ENCODE results near the gene IRF2BP1. TPM values are rescaled to one million over a fixed set of nuclear protein-coding genes. Genes with fewer than 3 reads are reported as not detected.
A peak's percentile ranks its signal among the peaks of the same experiment; 100 is the strongest.

The IRF2BP1 gene
- total and polyA plus RNA-seq, 2 of the 13 experiments (the other 11 are each of a cell fraction or from before 2014, with no cell fraction given) = 4.3 to 14.3 TPM

- TF ChIP-seq GLMP (CRISPR knock-in tag; IDR thresholded peaks at IDR 0.05; ENCODE audit: borderline replicate concordance) (no peak), ZBTB33 (CRISPR knock-in tag; IDR thresholded peaks at IDR 0.05) (peak; percentile 79), ZNF75D (CRISPR knock-in tag; IDR thresholded peaks at IDR 0.05; ENCODE audit: borderline replicate concordance) (no peak), ZNF543 (CRISPR knock-in tag; IDR thresholded peaks at IDR 0.05) (peak; percentile 26; the same call in 1 of the 2 replicates), PRPF4 (IDR thresholded peaks at IDR 0.05; ENCODE audit: low read depth, low read length, poor library complexity, severe bottlenecking) (peak; percentile 39), ZNF143 (CRISPR knock-in tag; IDR thresholded peaks at IDR 0.05) (no peak), RFXAP (CRISPR knock-in tag; IDR thresholded peaks at IDR 0.05; ENCODE audit: borderline replicate concordance) (no peak), CENPX (CRISPR knock-in tag; IDR thresholded peaks at IDR 0.05) (no peak), FLYWCH1 (CRISPR knock-in tag; IDR thresholded peaks at IDR 0.05) (no peak), ZEB1 (IDR thresholded peaks at IDR 0.05; ENCODE audit: insufficient replicate concordance, low read depth) (no peak), NR3C1 (CRISPR knock-in tag; IDR thresholded peaks at IDR 0.05) (no peak), FIP1L1 (IDR thresholded peaks at IDR 0.05; ENCODE audit: borderline replicate concordance, insufficient read depth, low read depth, low read length) (no peak), CENPT (CRISPR knock-in tag; IDR thresholded peaks at IDR 0.05; ENCODE audit: low read depth) (no peak), ZNF766 (CRISPR knock-in tag; IDR thresholded peaks at IDR 0.05; ENCODE audit: borderline replicate concordance) (no peak), NCOA1 (CRISPR knock-in tag; IDR thresholded peaks at IDR 0.05) (no peak), ZNF574 (CRISPR knock-in tag; IDR thresholded peaks at IDR 0.05) (no peak), RELA (CRISPR knock-in tag; IDR thresholded peaks at IDR 0.05) (no peak), ZNF816 (CRISPR knock-in tag; IDR thresholded peaks at IDR 0.05; ENCODE audit: borderline replicate concordance) (no peak), MEIS2 (CRISPR knock-in tag; IDR thresholded peaks at IDR 0.05) (0 out of 2 replicates have a peak, but pooled peaks have one; percentile 19), DMAP1 (CRISPR knock-in tag; IDR thresholded peaks at IDR 0.05) (no peak)
- TF ChIP-seq, protein P1, sequence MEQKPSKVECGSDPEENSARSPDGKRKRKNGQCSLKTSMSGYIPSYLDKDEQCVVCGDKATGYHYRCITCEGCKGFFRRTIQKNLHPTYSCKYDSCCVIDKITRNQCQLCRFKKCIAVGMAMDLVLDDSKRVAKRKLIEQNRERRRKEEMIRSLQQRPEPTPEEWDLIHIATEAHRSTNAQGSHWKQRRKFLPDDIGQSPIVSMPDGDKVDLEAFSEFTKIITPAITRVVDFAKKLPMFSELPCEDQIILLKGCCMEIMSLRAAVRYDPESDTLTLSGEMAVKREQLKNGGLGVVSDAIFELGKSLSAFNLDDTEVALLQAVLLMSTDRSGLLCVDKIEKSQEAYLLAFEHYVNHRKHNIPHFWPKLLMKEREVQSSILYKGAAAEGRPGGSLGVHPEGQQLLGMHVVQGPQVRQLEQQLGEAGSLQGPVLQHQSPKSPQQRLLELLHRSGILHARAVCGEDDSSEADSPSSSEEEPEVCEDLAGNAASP (CRISPR knock-in tag; IDR thresholded peaks at IDR 0.05; ENCODE audit: borderline replicate concordance) = no peak
- TF ChIP-seq, protein P2, sequence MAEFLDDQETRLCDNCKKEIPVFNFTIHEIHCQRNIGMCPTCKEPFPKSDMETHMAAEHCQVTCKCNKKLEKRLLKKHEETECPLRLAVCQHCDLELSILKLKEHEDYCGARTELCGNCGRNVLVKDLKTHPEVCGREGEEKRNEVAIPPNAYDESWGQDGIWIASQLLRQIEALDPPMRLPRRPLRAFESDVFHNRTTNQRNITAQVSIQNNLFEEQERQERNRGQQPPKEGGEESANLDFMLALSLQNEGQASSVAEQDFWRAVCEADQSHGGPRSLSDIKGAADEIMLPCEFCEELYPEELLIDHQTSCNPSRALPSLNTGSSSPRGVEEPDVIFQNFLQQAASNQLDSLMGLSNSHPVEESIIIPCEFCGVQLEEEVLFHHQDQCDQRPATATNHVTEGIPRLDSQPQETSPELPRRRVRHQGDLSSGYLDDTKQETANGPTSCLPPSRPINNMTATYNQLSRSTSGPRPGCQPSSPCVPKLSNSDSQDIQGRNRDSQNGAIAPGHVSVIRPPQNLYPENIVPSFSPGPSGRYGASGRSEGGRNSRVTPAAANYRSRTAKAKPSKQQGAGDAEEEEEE (CRISPR knock-in tag; IDR thresholded peaks at IDR 0.05; ENCODE audit: borderline replicate concordance) = no peak
These were observed 15.5 kb upstream of the IRF2BP1 start (continued) for GRCh38 chr19:45901432-45901911.

All from HepG2 (cell line).